GM12864 (cell line): Measurements from ENCODE around the gene AMPD1.

Experiments
- DNase-seq: peaks from one replicate; pipeline ENCODE4 v3.0.0-alpha.2; 2011; ENCODE audit warnings: low read depth
- H3K4me3 ChIP-seq: 2 replicates; pipeline ENCODE4 v1.5.1; 2011; ENCODE audit warnings: mild to moderate bottlenecking, low read depth, low read length, control low read depth
- TF ChIP-seq, protein P1 (sequence below): IDR thresholded peaks from 2 replicates; pipeline ENCODE4 v1.5.1; 2011; ENCODE audit warnings: low read depth, mild to moderate bottlenecking, moderate library complexity, low read length, control low read depth, inconsistent platforms; ENCODE audit errors: missing control alignments

The AMPD1 gene

DNA sequence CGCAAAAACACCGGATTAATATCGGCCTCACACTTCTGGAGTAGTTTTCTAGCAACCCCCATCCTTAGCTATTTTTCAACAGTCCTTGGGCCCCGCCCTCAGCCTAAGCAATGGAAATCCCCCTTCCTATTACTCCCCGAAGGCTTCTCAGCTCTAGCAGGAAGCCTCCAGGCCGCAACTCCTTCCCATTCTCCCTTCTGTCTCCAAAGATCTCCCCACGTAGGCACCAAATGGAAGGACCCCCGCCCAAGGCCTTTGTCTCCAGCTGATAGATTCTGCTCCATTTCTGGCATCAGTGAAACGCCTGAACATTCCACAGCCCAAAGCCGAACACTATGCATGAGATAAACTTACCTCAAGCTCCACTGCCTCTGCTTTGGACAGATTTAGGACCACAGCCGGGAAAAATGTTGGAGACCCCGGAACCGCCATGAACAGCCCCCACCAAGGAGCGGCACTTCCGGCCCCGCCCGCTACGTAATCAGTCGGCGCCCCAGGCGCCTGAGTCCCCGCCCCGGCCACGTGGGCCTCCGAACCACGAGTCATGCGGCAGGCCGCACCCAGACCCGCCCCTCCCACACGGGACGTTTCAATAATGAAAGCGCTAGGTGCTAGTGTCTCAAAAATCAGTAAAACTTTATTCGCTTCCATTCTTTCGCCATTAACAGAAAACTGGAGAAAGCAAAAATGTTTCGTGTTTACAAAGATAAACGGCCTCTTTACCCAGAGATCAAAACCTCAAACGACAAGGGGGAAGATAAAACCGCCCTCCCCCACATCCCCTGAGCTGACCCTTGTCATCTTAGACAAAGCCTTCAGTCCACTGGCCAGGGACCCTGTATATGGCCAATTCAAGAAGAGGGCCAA, 21.2 kb upstream of the AMPD1 start, which contains the start of gene NRAS:
TSS of gene NRAS (minus strand) at position 468 of the 867 bp plus-strand sequence. CDS start 611 bp downstream, outside the sequence.
- peak within 1 kb of the TSS; percentile 66 for H3K4me3 ChIP-seq
- TF ChIP-seq, protein P1, sequence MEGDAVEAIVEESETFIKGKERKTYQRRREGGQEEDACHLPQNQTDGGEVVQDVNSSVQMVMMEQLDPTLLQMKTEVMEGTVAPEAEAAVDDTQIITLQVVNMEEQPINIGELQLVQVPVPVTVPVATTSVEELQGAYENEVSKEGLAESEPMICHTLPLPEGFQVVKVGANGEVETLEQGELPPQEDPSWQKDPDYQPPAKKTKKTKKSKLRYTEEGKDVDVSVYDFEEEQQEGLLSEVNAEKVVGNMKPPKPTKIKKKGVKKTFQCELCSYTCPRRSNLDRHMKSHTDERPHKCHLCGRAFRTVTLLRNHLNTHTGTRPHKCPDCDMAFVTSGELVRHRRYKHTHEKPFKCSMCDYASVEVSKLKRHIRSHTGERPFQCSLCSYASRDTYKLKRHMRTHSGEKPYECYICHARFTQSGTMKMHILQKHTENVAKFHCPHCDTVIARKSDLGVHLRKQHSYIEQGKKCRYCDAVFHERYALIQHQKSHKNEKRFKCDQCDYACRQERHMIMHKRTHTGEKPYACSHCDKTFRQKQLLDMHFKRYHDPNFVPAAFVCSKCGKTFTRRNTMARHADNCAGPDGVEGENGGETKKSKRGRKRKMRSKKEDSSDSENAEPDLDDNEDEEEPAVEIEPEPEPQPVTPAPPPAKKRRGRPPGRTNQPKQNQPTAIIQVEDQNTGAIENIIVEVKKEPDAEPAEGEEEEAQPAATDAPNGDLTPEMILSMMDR = no peak
- peak; percentile 68 for DNase-seq

DNA sequence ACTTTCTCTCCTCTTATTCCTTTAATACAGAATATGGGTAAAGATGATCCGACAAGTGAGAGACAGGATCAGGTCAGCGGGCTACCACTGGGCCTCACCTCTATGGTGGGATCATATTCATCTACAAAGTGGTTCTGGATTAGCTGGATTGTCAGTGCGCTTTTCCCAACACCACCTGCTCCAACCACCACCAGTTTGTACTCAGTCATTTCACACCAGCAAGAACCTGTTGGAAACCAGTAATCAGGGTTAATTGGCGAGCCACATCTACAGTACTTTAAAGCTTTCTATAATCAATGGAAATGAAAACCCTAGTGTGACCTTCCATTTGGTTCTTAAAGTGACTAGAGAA, 20.6 kb upstream of the AMPD1 start:
- TF ChIP-seq, protein P1 = no peak
- H3K4me3 ChIP-seq = peak overlapping the region; percentile 66
- no peak for DNase-seq

DNA sequence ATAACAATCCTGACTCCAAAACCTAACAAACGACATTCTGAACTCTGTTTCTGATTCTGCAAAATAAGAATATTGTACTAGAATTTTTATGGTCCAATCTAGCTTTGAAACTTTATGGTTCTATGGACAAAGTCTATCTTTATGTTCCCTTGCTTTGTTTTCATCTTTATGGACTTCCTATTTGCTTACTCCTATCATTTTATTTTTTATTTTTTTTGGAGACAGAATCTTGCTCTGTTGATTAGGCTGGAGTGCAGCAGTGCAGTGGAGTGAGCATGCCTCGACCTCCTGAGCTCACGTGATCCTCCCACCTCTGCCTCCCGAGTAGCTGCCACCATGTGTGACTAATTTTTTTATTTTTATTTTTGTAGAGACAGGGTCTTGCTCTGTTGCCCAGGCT, 17.6 kb upstream of the AMPD1 start:
- no peak for DNase-seq
- TF ChIP-seq, protein P1 = no peak
- no peak overlapping the region for H3K4me3 ChIP-seq

GRCh38 chr1:114710360-114710759, 15.0 kb upstream of the AMPD1 start:
- no peak for DNase-seq
- TF ChIP-seq, protein P1 = no peak
- no peak overlapping the region for H3K4me3 ChIP-seq

GRCh38 chr1:114707604-114708003, 12.3 kb upstream of the AMPD1 start:
- no peak overlapping the region for H3K4me3 ChIP-seq
- DNase-seq = no peak
- TF ChIP-seq, protein P1 = no peak

GRCh38 chr1:114703242-114703641, 7.9 kb upstream of the AMPD1 start:
- H3K4me3 ChIP-seq = no peak overlapping the region
- DNase-seq = no peak
- TF ChIP-seq, protein P1 = no peak

- TF ChIP-seq, protein P1 = no peak
- DNase-seq = no peak
- no peak overlapping the region for H3K4me3 ChIP-seq
Observed at GRCh38 chr1:114702737-114703136, 7.4 kb upstream of the AMPD1 start.
